ENCODE measurements around the gene GC. TPM values are rescaled to one million over a fixed set of nuclear protein-coding genes. Genes with fewer than 3 reads are reported as not detected.

The GC gene
- total RNA-seq, 1 donor from 2014 or later, result not detected

DNA sequence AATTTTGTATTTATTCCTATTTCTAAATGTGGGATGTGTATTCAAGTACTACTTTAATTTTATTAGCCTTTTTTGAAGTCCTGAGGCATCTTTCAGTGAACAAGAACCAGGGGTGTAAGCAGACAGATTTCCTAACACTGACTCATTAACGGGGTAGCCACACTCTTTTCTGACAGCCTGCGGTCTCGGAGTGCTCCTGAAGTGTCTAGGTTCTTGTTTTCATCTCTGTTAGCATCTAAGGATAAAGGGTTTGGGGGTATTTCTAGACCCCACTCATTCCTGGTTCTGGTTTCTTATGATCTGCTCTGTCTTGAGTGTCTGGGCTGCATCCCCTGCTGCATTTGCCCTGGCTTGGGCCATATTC is 71.9 kb downstream of the GC start:
- H3K36me3 Mint-ChIP-seq (ENCODE audit: low read depth, unreplicated experiment), result no peaks in the 10 kb centered on the region
- H3K4me3 Mint-ChIP-seq (ENCODE audit: unreplicated experiment), result no peak overlapping the region
- no peak for TF ChIP-seq EZH2 (IDR thresholded peaks at IDR 0.05; ENCODE audit: insufficient read depth, low read length)
- TF ChIP-seq, protein P1, sequence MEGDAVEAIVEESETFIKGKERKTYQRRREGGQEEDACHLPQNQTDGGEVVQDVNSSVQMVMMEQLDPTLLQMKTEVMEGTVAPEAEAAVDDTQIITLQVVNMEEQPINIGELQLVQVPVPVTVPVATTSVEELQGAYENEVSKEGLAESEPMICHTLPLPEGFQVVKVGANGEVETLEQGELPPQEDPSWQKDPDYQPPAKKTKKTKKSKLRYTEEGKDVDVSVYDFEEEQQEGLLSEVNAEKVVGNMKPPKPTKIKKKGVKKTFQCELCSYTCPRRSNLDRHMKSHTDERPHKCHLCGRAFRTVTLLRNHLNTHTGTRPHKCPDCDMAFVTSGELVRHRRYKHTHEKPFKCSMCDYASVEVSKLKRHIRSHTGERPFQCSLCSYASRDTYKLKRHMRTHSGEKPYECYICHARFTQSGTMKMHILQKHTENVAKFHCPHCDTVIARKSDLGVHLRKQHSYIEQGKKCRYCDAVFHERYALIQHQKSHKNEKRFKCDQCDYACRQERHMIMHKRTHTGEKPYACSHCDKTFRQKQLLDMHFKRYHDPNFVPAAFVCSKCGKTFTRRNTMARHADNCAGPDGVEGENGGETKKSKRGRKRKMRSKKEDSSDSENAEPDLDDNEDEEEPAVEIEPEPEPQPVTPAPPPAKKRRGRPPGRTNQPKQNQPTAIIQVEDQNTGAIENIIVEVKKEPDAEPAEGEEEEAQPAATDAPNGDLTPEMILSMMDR (IDR thresholded peaks at IDR 0.05; ENCODE audit: insufficient read depth, low read depth, low read length), result no peak
- H3K9me3 ChIP-seq (ENCODE audit: insufficient read depth, low read depth, low read length), result no peaks in the 10 kb centered on the region
- H3K9ac ChIP-seq (ENCODE audit: low read length), result no peak overlapping the region
- H3K27me3 Mint-ChIP-seq (ENCODE audit: low read depth, unreplicated experiment), result no peaks in the 10 kb centered on the region
- no peaks in the 10 kb centered on the region for H3K9me3 Mint-ChIP-seq (ENCODE audit: unreplicated experiment)
- H3K27me3 ChIP-seq (ENCODE audit: insufficient read depth, low read length), result no peaks in the 10 kb centered on the region
- no peak overlapping the region for H3K27ac ChIP-seq (ENCODE audit: low read depth, low read length)
- FAIRE-seq (no peak), DNase-seq (ENCODE audit: low read depth) (peak; percentile 58)
- H3K27ac Mint-ChIP-seq (ENCODE audit: unreplicated experiment), result no peak overlapping the region
- H3K79me2 ChIP-seq (ENCODE audit: insufficient read depth, low read length), result no peaks in the 10 kb centered on the region
- H3K4me1 Mint-ChIP-seq (ENCODE audit: low read depth, unreplicated experiment), result peaks cover 12% of the 10 kb centered on the region
- H3K4me3 ChIP-seq (ENCODE audit: insufficient read depth, low read depth, low read length), result no peak overlapping the region
- peak overlapping the region; percentile 15 for H2AFZ ChIP-seq (ENCODE audit: low read depth, low read length)
- H3K4me1 ChIP-seq (ENCODE audit: insufficient read depth, low read length), result peaks cover 6% of the 10 kb centered on the region
- H3K4me2 ChIP-seq (ENCODE audit: low read length), result no peak overlapping the region
- no peaks in the 10 kb centered on the region for H4K20me1 ChIP-seq (ENCODE audit: insufficient read depth, low read length)
- no peaks in the 10 kb centered on the region for H3K36me3 ChIP-seq (ENCODE audit: insufficient read depth, low read length)

DNA sequence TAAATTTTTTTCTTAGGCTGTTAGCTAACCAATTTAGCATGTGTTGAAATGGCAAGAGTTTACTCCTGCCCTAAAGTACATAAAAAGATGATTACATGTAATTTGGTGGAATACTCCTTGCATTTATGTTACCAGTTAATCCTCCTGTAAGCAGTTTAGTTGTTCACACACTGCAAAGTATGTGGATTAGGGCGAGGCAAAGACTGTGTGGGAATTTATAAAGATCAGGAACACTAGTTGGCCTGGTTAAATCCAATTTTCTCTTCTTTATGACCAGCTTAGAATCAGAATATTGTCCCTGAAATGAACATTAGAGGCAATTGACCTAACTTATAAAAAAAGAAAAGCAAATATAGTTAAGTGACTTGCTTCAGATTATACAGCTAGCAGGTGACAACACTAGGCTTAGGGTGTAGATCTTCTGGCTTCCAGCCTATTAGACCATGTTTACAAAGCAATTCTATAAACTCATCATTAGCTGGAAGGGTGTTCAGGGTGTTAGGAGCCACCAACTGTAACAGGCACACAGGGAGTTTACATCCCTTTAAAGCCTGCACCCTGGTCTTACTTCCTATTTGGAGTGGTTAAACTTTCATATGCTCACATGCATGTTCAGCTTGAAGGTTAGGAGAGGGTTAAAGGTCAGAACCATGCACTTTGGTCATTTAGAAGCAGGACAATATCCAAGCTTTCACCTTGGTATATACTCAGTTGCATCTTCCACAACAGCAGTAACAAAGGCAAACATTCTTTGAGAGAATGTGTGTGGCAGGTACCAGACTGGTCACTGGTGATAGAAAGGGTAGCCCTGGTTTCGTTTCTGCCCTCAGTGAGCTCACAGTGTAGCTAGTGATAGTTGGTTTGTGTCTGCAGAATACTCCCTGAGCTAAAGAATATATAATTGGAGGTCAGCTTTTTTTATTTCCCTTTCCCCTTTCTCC is 72.6 kb downstream of the GC start:
- no peak overlapping the region for H2AFZ ChIP-seq (ENCODE audit: low read depth, low read length)
- H3K4me1 ChIP-seq (ENCODE audit: insufficient read depth, low read length), result peaks cover 6% of the 10 kb centered on the region

More for the DNA sequence above, 72.6 kb downstream of the GC start:
- Mint-ChIP-seq H3K27me3 (ENCODE audit: low read depth, unreplicated experiment) (no peaks in the 10 kb centered on the region), H3K4me3 (ENCODE audit: unreplicated experiment) (no peak overlapping the region), H3K27ac (ENCODE audit: unreplicated experiment) (no peak overlapping the region), H3K4me1 (ENCODE audit: low read depth, unreplicated experiment) (peaks cover 12% of the 10 kb centered on the region), H3K9me3 (ENCODE audit: unreplicated experiment) (no peaks in the 10 kb centered on the region), H3K36me3 (ENCODE audit: low read depth, unreplicated experiment) (no peaks in the 10 kb centered on the region)
- TF ChIP-seq, protein P1 (IDR thresholded peaks at IDR 0.05; ENCODE audit: insufficient read depth, low read depth, low read length), result no peak
- no peak for TF ChIP-seq EZH2 (IDR thresholded peaks at IDR 0.05; ENCODE audit: insufficient read depth, low read length)
- Histone ChIP-seq H3K79me2 (ENCODE audit: insufficient read depth, low read length) (no peaks in the 10 kb centered on the region), H3K27ac (ENCODE audit: low read depth, low read length) (no peak overlapping the region), H3K36me3 (ENCODE audit: insufficient read depth, low read length) (no peaks in the 10 kb centered on the region), H3K4me3 (ENCODE audit: insufficient read depth, low read depth, low read length) (no peak overlapping the region), H3K4me2 (ENCODE audit: low read length) (no peak overlapping the region), H3K9me3 (ENCODE audit: insufficient read depth, low read depth, low read length) (no peaks in the 10 kb centered on the region), H3K9ac (ENCODE audit: low read length) (no peak overlapping the region), H3K27me3 (ENCODE audit: insufficient read depth, low read length) (no peaks in the 10 kb centered on the region), H4K20me1 (ENCODE audit: insufficient read depth, low read length) (no peaks in the 10 kb centered on the region)
- FAIRE-seq, result no peak
- no peak for DNase-seq (ENCODE audit: low read depth)
